Stimulated activated naive B cell treated with anti-CD40 and anti-IgM and Interleukin-4, amounts not matched to agents 10 μg/mL and 1 μg/mL and 100 μg/mL, for 72 hours (primary cell): ENCODE results near the gene ILKAP.
A peak's percentile ranks its signal among the peaks of the same experiment; 100 is the strongest.

Experiments used
- ATAC-seq, 2 donors: fragments of 150-1000 bp; cut with Tn5 transposase; replicated peaks; 2 replicates each; pipeline ENCODE4 v1.10.0; 2021; ENCODE audit warnings: moderate library complexity in 1 of 2
- DNase-seq: peaks from one replicate; pipeline ENCODE4 v3.0.0; 2021
- H3K27ac Mint-ChIP-seq: one replicate; pipeline ENCODE4 v1.8.0; 2022; ENCODE audit warnings: mild to moderate bottlenecking, mixed read lengths
- H3K27me3 Mint-ChIP-seq, 2 donors: one replicate each; pipeline ENCODE4 v1.8.0; 2022; ENCODE audit warnings: mixed read lengths in 2 of 2
- H3K36me3 Mint-ChIP-seq, 2 donors: one replicate each; pipeline ENCODE4 v1.8.0; 2022; ENCODE audit warnings: mixed read lengths in 2 of 2, mild to moderate bottlenecking in 1 of 2
- H3K4me1 Mint-ChIP-seq, 2 donors: one replicate each; pipeline ENCODE4 v1.8.0; 2022; ENCODE audit warnings: mixed read lengths in 2 of 2, mild to moderate bottlenecking in 1 of 2
- H3K4me3 Mint-ChIP-seq, 2 donors: one replicate each; pipeline ENCODE4 v1.8.0; 2022; ENCODE audit warnings: mild to moderate bottlenecking in 2 of 2, mixed read lengths in 2 of 2, moderate library complexity in 1 of 2
- H3K9me3 Mint-ChIP-seq, 2 donors: one replicate each; pipeline ENCODE4 v1.8.0; 2022; ENCODE audit warnings: mixed read lengths in 2 of 2, mild to moderate bottlenecking in 1 of 2

ILKAP gene

DNA sequence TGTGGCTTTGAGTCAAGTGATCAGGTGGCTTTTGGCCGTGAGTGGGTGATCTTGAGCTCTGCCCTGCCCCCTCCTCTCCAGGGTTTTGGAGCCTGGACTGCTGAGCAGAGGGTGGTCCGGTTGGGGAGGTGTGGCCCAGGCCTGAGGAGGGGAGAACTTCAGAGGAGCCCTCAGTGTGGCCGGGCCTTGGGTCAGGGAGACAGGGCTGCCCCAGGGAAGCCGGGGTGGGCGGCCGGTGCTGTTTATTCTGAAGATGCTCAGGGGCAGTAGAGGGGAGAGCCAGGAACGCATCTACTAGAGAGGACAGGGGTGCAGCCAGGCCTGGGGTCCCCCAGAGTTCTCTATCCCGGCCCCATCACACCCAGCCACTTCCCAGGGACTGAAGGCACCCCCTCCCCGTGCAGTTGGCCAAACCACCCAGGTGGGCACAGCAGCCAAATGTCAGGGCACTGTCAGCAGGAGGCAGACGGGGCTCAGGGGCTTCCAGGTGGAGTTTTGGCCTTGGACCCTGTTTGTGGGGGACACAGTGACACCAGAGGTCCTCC is 43.8 kb downstream of the ILKAP start:
- DNase-seq (no peak), ATAC-seq (no peak)
- Mint-ChIP-seq H3K27me3 (peaks cover 32 to 52% of the 10 kb centered on the region in 2 donors), H3K36me3 (peaks cover under 1 to 3% of the 10 kb centered on the region in 2 donors), H3K27ac (no peak overlapping the region), H3K9me3 (no peaks in the 10 kb centered on the region), H3K4me1 (peaks cover 15 to 25% of the 10 kb centered on the region in 2 donors), H3K4me3 (peak overlapping the region; percentile 63 to 78)

DNA sequence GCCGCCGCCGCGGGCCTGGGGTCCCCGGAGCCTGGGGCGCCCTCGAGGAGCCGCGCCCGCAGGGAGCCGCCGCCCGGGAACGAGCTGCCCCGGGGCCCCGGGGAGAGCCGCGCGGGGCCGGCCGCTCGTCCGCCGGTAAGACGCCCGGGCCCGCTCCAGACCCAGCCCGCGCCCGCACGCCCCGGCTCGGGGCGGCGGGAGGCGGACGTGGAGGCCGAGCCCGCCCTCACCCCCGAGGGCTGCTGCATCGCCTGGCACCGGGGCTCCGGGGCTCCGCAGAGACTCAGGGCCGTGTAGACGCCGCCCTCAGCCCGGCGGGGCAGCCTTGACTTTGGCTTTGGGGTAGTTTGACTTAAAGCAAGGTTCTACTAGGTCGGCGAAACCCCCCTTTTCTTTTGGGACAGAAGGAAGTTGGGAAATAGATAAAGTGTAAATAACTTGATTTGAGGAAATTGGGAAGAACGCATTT is 44.4 kb downstream of the ILKAP start:
- Mint-ChIP-seq H3K27ac (no peak overlapping the region), H3K36me3 (peaks cover 0 to 3% of the 10 kb centered on the region in 2 donors), H3K9me3 (peaks cover 0 to 2% of the 10 kb centered on the region in 2 donors), H3K27me3 (peaks cover 26 to 45% of the 10 kb centered on the region in 2 donors), H3K4me1 (peaks cover 12 to 19% of the 10 kb centered on the region in 2 donors), H3K4me3 (peak overlapping the region; percentile 63 to 78)
- ATAC-seq (peak; percentile 52 to 65), DNase-seq (no peak)

DNA sequence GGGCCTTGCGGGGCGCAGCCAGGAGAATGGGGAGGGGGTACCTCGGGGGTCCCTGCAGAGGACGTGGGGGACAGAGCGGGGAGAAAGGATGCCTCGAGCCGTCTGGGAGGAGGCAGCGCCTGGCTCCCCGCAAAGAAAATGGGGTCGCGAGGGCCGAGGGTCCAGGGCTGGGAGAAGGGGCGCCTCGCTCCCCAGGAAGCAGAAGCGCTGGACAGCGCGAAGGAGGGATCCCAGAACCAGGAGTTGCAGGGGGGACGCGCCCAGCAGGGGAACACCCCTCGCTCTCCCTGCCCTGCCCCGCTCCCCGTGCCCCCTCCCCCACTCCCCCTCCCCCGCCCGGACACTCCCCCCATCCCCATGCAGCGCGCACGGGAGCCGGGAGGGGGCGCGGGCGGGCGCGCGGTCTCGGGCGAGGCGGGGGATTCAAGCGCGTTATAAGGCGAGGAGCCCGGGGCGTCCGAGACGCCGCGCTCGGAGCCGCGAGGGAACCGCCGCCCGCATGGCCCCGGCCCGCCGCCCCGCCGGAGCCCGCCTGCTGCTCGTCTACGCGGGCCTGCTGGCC is 44.9 kb downstream of the ILKAP start, which contains the start of gene ERFE:
ERFE (plus strand) TSS at position 462 of the 562 bp plus-strand sequence; CDS start at position 500, 38 bp downstream.
- peak within 1 kb of the TSS; percentile 63 to 78 for H3K4me3 Mint-ChIP-seq
- peaks cover 12 to 19% of the 10 kb centered on the region in 2 donors for H3K4me1 Mint-ChIP-seq
- peak; percentile 72 to 75 for ATAC-seq
- peaks cover 26 to 44% of the 10 kb centered on the region in 2 donors for H3K27me3 Mint-ChIP-seq
- DNase-seq: no peak
- peaks cover 0 to 5% of the 10 kb centered on the region in 2 donors for H3K9me3 Mint-ChIP-seq
- no peak within 1 kb of the TSS for H3K27ac Mint-ChIP-seq
- H3K36me3 Mint-ChIP-seq: peaks cover 0 to 4% of the 10 kb centered on the region in 2 donors

DNA sequence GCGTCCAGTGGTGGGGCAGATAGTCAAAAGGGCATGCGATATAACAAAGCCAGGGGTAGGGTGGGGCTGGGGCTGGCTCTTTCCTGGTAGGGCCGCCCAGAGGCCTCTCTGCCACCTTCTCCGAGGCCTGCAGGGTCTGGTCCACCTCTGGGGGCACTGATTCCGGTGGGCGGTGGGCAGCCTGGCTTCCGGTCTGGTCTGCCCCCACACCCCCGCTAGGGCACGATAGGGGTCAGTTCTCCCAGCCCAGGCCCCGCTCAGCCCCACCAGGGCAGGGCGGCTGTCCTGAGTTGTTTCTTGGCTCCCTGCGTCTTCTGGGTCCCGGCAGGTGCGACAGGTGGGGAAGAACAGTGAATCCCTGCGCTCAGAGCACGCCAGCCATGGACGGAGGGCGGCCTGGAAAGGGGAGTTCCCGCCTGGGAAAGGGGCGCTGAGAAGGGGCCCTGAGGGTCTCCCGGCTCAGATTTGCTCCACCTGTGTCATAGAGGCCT is 45.4 kb downstream of the ILKAP start:
- peaks cover 12 to 19% of the 10 kb centered on the region in 2 donors for H3K4me1 Mint-ChIP-seq
- peaks cover 26 to 43% of the 10 kb centered on the region in 2 donors for H3K27me3 Mint-ChIP-seq
- no peak for DNase-seq
- ATAC-seq: no peak
- H3K9me3 Mint-ChIP-seq: peaks cover 0 to 5% of the 10 kb centered on the region in 2 donors
- H3K27ac Mint-ChIP-seq: no peak overlapping the region
- peaks cover 0 to 4% of the 10 kb centered on the region in 2 donors for H3K36me3 Mint-ChIP-seq
- peak overlapping the region; percentile 32 to 59 for H3K4me3 Mint-ChIP-seq

DNA sequence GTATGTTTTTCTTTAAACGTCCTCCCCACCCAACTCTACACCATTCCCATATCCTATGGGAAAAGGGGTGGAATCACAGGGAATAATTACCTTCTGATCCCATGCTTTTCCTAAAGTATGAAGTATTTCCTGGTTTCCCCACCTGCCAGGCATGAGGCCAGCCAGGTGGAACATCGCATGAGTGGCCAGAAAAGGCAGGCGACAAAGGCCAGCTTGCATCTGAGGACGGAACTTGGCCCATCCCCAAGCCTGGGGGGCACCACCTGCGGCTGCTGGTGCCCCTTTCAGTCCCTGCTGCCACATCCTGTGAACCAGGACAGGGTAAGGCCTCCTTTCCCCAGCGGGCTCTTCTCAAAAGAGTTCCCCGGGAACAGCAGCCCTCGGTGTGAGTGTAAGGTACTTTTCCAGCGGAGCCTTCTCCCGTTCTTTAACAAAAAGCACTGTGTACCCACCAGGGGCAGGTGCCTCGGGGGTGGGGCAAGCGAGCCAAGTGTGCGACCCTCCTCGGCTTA is 45.9 kb downstream of the ILKAP start:
- H3K4me1 Mint-ChIP-seq: peaks cover 12 to 19% of the 10 kb centered on the region in 2 donors
- peaks cover 26 to 38% of the 10 kb centered on the region in 2 donors for H3K27me3 Mint-ChIP-seq
- H3K4me3 Mint-ChIP-seq: no peak overlapping the region
- no peak overlapping the region for H3K27ac Mint-ChIP-seq
- peaks cover 0 to 5% of the 10 kb centered on the region in 2 donors for H3K9me3 Mint-ChIP-seq
- DNase-seq (no peak), ATAC-seq (no peak)
- H3K36me3 Mint-ChIP-seq: peaks cover 0 to 4% of the 10 kb centered on the region in 2 donors

DNA sequence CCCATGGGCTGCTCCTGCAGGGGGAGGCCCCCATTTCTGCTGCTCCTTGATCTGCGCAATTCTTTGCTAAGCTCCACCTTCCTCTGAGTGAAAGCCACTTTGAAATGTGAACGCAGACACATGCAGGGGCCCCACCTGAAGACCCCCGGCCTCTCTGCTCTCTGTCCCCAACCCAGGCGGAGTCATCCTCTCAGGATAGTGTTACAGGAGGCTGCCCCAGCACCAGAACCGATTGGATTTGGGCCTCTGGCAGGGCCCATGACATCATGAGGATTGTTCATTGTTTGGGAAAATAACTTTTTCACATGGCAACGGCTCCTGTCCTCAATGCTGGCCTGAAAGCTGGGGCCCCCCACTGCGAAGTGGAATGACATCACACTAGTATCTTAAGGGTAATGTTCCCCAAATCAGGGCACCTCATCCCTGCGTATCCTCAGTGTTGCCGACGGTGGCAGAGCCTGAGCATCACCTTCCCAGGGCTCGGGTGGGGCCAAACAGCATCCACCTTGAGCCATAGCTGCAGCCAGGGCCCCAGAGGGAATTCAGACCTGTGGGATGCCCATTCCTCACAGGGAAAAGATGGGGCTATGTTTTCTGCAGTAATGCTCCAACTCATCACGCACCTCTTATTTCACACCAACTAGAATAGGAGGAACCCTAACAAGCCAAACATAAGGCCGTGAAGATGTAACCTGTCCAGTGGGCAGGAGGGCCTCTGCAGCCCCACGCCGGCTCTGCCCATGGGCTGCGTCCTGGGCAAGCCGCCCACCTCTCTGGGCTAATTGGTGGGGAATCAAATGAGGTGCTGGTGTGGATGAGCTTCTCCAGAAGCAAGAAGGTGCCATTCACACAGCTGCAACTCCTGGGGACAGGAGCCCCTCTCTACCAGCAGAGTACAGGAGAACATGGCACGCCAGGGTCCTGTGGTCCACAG is 47.5 kb downstream of the ILKAP start:
- no peak overlapping the region for H3K27ac Mint-ChIP-seq
- no peak overlapping the region for H3K4me3 Mint-ChIP-seq
- H3K27me3 Mint-ChIP-seq: peaks cover 19 to 24% of the 10 kb centered on the region in 2 donors
- peaks cover 0 to 2% of the 10 kb centered on the region in 2 donors for H3K36me3 Mint-ChIP-seq
- peaks cover 12 to 19% of the 10 kb centered on the region in 2 donors for H3K4me1 Mint-ChIP-seq
- H3K9me3 Mint-ChIP-seq: peaks cover 0 to 5% of the 10 kb centered on the region in 2 donors
- no peak for DNase-seq
- no peak for ATAC-seq

DNA sequence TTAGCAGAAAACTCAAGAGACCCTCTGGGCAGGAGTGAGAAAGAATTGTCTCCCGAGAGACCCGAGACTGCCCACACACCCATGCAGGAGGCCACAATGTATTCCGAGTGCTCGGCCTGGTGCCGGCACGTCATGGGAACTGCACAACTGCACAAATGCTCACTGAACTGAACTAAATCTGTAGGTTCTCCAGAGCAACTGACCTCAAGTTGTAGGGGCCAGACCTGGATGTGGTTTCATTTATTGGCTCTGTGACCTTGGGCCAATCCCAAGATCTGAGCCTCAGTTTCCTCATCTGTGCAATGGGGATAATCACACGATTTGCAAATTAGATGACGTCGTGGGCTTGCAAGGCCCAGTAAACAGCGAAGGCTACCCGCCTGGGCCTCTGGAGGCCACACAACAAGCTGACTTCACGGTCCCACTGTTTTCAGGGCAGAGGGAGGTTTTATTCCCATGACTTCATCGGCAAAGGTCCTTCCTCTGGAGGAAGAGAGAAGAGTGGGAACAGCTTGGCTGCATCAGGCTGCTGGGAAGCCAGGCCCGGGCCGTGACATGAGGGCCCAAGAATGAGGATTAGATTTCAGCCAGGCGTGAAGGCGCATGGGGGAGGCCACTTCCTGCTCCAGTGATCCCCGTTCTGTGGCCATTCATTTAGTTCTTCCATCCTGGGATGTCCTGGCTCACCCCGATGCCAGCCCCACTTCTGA is 48.3 kb downstream of the ILKAP start:
- Mint-ChIP-seq H3K27me3 (peaks cover 10 to 17% of the 10 kb centered on the region in 2 donors), H3K9me3 (peaks cover 0 to 5% of the 10 kb centered on the region in 2 donors), H3K4me1 (peaks cover 8 to 13% of the 10 kb centered on the region in 2 donors), H3K4me3 (no peak overlapping the region), H3K36me3 (peaks cover 0 to 2% of the 10 kb centered on the region in 2 donors), H3K27ac (no peak overlapping the region)
- DNase-seq (no peak), ATAC-seq (no peak)

DNA sequence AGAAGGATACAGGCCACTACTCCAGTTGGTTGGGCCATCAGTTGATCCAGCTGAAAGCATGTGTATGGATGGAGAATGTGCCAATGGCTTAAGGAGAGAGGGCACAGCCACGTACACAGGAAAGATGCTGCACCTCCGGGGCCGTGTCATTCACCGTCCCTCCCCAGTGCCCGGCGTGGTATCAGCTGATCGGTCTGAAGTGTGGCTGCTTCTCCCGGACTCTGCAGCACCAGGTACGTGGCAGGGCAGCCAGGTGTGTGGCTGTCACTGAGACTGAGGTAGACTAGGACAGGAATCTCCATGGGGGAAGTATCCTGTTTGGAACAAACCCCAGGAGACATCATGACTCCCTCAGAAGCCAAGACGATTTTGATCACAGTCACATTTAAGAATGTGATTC is 48.9 kb downstream of the ILKAP start:
- no peak for ATAC-seq

DNA sequence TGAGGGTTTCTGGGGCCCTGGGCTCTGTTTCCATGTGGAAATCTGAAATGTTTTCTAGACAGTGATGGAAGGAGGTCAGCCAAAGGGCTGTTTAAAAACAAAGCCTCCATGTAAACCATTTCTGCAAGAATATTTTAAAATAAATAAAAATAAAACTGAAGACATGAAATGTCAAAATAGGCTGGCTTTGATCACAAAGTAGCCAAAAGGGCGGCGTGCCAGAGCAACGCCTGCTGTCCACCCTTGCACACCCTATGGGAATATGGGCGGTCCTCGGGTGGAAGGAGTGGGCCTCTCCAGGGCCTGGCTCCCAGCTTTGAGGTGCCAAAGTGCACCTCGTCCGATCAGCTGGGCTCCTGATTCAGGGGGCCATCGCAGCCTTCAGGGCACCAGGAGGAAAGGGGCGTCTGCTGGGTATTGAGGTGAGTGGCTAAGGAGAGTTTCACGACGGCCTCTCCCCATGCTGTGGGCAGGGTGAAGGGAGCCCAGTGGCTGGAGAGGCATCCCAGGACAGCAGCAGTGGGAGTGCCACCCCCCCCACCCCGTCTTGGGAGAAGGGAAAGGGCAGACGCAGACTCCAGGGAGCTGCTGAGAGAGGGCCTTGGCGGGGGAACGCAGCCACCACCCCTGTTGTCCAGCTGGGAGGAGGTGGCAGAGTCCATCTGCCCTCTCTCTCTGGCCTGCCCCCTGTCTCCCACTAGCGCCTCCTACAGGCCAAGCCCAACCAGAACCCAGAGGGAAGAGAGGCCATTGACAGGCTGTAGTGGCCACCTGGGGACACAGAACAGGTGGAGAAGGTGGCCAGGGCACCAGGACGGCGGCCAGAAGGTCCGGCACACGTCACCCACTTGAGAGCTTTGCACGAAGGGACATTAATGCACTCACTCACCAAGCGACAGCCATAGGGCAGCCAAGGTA is 50.5 kb downstream of the ILKAP start:
- Mint-ChIP-seq H3K4me3 (no peak overlapping the region), H3K36me3 (peaks cover 0 to 2% of the 10 kb centered on the region in 2 donors), H3K27ac (no peak overlapping the region), H3K4me1 (no peaks in the 10 kb centered on the region), H3K27me3 (peaks cover 0 to under 1% of the 10 kb centered on the region in 2 donors), H3K9me3 (peaks cover 0 to 5% of the 10 kb centered on the region in 2 donors)
- no peak for DNase-seq
- no peak for ATAC-seq

More for the DNA sequence above, 48.9 kb downstream of the ILKAP start:
- Mint-ChIP-seq H3K4me1 (peaks cover 4 to 6% of the 10 kb centered on the region in 2 donors), H3K36me3 (peaks cover 0 to 2% of the 10 kb centered on the region in 2 donors), H3K9me3 (peaks cover 0 to 5% of the 10 kb centered on the region in 2 donors), H3K4me3 (no peak overlapping the region), H3K27ac (no peak overlapping the region), H3K27me3 (peaks cover 5 to 11% of the 10 kb centered on the region in 2 donors)
- no peak for DNase-seq

DNA sequence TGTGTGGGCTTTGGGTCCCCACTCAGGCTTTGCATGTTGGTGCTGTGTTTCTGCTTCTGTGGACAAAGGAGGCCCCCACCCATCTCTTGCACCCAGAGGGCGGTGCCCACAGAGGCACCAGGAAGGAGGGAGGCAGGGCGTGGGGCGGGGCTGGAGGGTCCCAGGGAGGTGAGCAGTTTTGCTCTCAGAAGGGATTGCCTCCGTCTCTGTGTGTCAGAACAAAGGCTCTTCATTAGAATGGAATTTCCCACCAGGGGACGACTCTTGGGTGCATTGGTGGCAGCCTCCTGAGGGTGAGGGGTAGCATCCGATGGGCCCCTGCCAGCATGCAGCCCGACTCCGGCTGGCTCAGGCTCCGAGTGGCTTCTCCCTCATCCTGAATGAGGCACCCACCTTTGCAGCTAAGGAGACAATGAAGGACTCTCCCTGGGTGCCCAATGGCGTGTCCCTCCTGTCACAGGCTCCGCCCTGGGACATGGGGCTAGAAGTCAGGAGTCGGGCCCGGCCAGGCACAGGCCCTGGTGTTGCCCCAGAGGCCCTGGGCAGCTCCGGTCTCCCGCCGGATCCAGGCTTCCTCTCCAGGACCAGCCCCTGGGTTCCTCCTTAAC is 51.8 kb downstream of the ILKAP start:
- Mint-ChIP-seq H3K4me1 (no peaks in the 10 kb centered on the region), H3K4me3 (no peak overlapping the region), H3K36me3 (peaks cover 0 to 2% of the 10 kb centered on the region in 2 donors), H3K9me3 (peaks cover 0 to 5% of the 10 kb centered on the region in 2 donors), H3K27me3 (no peaks in the 10 kb centered on the region), H3K27ac (no peak overlapping the region)
- DNase-seq (no peak), ATAC-seq (no peak)

DNA sequence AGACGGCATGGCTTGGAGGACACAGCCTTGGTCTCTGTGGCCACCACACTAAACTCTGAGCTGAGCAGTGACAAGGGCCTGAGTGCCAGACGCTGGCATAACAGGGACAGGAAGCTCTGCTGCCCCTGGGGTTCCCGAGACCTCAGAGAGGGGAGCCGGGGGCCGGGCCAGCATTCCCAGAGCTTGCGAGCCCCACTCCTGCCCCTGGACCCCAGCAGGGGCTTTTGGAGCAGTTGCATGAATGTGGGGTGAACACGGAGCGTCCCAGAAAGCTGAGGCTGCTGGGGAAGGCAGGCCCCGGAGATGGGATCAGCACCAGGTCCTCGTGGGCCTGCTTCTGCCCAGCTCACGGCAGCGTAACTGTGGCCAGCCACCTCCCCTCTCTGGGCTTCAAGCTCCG is 52.3 kb downstream of the ILKAP start:
- ATAC-seq (no peak), DNase-seq (no peak)
- Mint-ChIP-seq H3K4me3 (no peak overlapping the region), H3K27ac (no peak overlapping the region), H3K36me3 (peaks cover 0 to 2% of the 10 kb centered on the region in 2 donors), H3K27me3 (no peaks in the 10 kb centered on the region), H3K4me1 (no peaks in the 10 kb centered on the region), H3K9me3 (peaks cover 0 to 5% of the 10 kb centered on the region in 2 donors)

DNA sequence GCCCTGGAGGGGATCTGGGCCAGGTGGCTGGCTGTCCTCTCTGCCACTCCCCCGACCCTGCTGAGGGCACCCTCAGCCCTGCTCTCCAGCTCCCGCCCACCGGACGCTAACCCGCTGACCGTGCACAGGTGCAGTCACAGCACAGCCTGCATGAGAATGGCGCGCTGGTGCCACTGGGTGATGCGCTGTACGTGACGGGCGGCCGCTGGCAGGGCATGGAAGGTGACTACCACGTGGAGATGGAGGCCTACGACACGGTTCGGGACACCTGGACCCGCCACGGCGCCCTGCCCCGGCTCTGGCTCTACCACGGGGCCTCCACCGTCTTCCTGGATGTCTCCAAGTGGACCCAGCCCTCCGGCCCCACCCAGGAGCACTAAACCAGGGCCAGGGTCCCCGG is 52.8 kb downstream of the ILKAP start:
- Mint-ChIP-seq H3K4me3 (no peak overlapping the region), H3K4me1 (no peaks in the 10 kb centered on the region), H3K9me3 (peaks cover 0 to 5% of the 10 kb centered on the region in 2 donors), H3K27ac (no peak overlapping the region), H3K27me3 (no peaks in the 10 kb centered on the region), H3K36me3 (peaks cover 0 to 2% of the 10 kb centered on the region in 2 donors)
- DNase-seq (no peak), ATAC-seq (no peak)
